Neural cell (in vitro differentiated cells): ENCODE data around the gene GNPTG. TPM values are rescaled to one million over a fixed set of nuclear protein-coding genes. Genes with fewer than 3 reads are reported as not detected.
A peak's percentile ranks its signal among the peaks of the same experiment; 100 is the strongest.

Experiments used
- H2AFZ ChIP-seq: fragments of 200-600, 300-800 bp; sonication (generic), shearing (Covaris generic); 2 replicates; pipeline ENCODE4 v1.6.0; 2014; ENCODE audit warnings: low read depth, mild to moderate bottlenecking, antibody characterized with exemption, low read length, moderate library complexity
- H3F3A ChIP-seq: fragments of 200-600 bp; shearing (Covaris generic); 2 replicates; pipeline ENCODE4 v1.6.1; 2016; ENCODE audit warnings: mild to moderate bottlenecking, moderate library complexity, mixed read lengths, antibody characterized with exemption, low read length; ENCODE audit not compliant: insufficient read depth, poor library complexity, severe bottlenecking
- H3K27ac ChIP-seq: fragments of 200-600, 300-800 bp; sonication (generic), shearing (Covaris generic); 2 replicates; pipeline ENCODE4 v1.5.1; 2014; ENCODE audit warnings: mild to moderate bottlenecking, low read length, moderate library complexity
- H3K27me3 ChIP-seq: fragments of 300-800, 200-600 bp; sonication (generic), shearing (Covaris generic); 2 replicates; pipeline ENCODE4 v1.6.0; 2014; ENCODE audit warnings: mild to moderate bottlenecking, low read depth, low read length, moderate library complexity; ENCODE audit not compliant: insufficient read depth
- H3K36me3 ChIP-seq: fragments of 300-800, 200-600 bp; sonication (generic), shearing (Covaris generic); 2 replicates; pipeline ENCODE4 v1.5.1; 2014; ENCODE audit warnings: mild to moderate bottlenecking, antibody characterized with exemption, low read length, moderate library complexity; ENCODE audit not compliant: insufficient read depth
- H3K4me2 ChIP-seq: fragments of 300-800, 200-600 bp; sonication (generic), shearing (Covaris generic); 2 replicates; pipeline ENCODE4 v1.6.0; 2014; ENCODE audit warnings: mild to moderate bottlenecking, low read length
- H3K4me3 ChIP-seq: fragments of 300-800, 200-600 bp; sonication (generic), shearing (Covaris generic); 2 replicates; pipeline ENCODE4 v1.5.1; 2014; ENCODE audit warnings: mild to moderate bottlenecking, low read length, moderate library complexity
- H3K79me2 ChIP-seq: fragments of 200-600 bp; shearing (Covaris generic); replicated peaks from 2 replicates; pipeline ENCODE4 v1.6.0; 2014; ENCODE audit warnings: mild to moderate bottlenecking, low read length, moderate library complexity; ENCODE audit not compliant: insufficient read depth
- H3K9ac ChIP-seq: fragments of 300-800, 200-600 bp; sonication (generic), shearing (Covaris generic); 2 replicates; pipeline ENCODE4 v1.6.1; 2016; ENCODE audit warnings: mild to moderate bottlenecking, low read length, mixed read lengths
- H3K9me2 ChIP-seq: fragments of 200-600 bp; shearing (Covaris generic); 2 replicates; pipeline ENCODE4 v1.6.1; 2016; ENCODE audit warnings: mild to moderate bottlenecking, low read length, mixed read lengths; ENCODE audit not compliant: insufficient read depth
- H3K9me3 ChIP-seq: fragments of 200-600, 300-800 bp; sonication (generic), shearing (Covaris generic); 2 replicates; pipeline ENCODE4 v1.6.1; 2016; ENCODE audit warnings: mild to moderate bottlenecking, mixed run types, low read length, moderate library complexity, mixed read lengths
- H4K20me1 ChIP-seq: fragments of 200-600 bp; shearing (Covaris generic); 2 replicates; pipeline ENCODE4 v1.6.1; 2016; ENCODE audit warnings: mild to moderate bottlenecking, mixed run types; ENCODE audit not compliant: insufficient read depth
- EP300 ChIP-seq: fragments of 450-650 bp; conservative IDR thresholded peaks from 2 replicates; pipeline ENCODE4 v1.6.1; 2014; ENCODE audit warnings: antibody characterized with exemption, mild to moderate bottlenecking, moderate library complexity; ENCODE audit not compliant: poor library complexity, severe bottlenecking
- EZH2 ChIP-seq: fragments of 200-600, 300-800 bp; shearing (Covaris generic), sonication (generic); IDR thresholded peaks from 2 replicates; pipeline ENCODE4 v1.6.1; 2014; ENCODE audit warnings: antibody characterized with exemption, low read length, borderline replicate concordance, mild to moderate bottlenecking; ENCODE audit not compliant: insufficient read depth, poor library complexity, severe bottlenecking
- MXI1 ChIP-seq: fragments of 450-650 bp; conservative IDR thresholded peaks from 2 replicates; pipeline ENCODE4 v1.6.1; 2014; ENCODE audit warnings: antibody characterized with exemption, mild to moderate bottlenecking; ENCODE audit not compliant: poor library complexity, severe bottlenecking
- POLR2AphosphoS5 ChIP-seq: IDR thresholded peaks from 2 replicates; pipeline ENCODE4 v1.6.1; 2012
- RAD21 ChIP-seq: fragments of 450-650 bp; conservative IDR thresholded peaks from 2 replicates; pipeline ENCODE4 v1.6.1; 2014; ENCODE audit warnings: antibody characterized with exemption, mild to moderate bottlenecking, moderate library complexity
- SMC3 ChIP-seq: fragments of 450-650 bp; conservative IDR thresholded peaks from 2 replicates; pipeline ENCODE4 v1.6.1; 2014; ENCODE audit warnings: antibody characterized with exemption, mild to moderate bottlenecking, moderate library complexity; ENCODE audit not compliant: poor library complexity
- TAF1 ChIP-seq: IDR thresholded peaks from 2 replicates; pipeline ENCODE4 v1.6.1; 2012; ENCODE audit warnings: low read depth
- polyA plus RNA-seq: library from polyadenylated mRNA; depleted of rRNA; stranded (reverse); fragments of >200 nt; gene quantifications from 2 replicates; pipeline ENCODE4 v1.2.3, GENCODE V29; 2014
- TF ChIP-seq, protein P1 (sequence below): fragments of 450-650 bp; IDR thresholded peaks from 2 replicates; pipeline ENCODE4 v1.5.1; 2014; ENCODE audit warnings: antibody characterized with exemption, mild to moderate bottlenecking, moderate library complexity; ENCODE audit not compliant: poor library complexity, severe bottlenecking
- TF ChIP-seq, protein P2 (sequence below): IDR thresholded peaks from 2 replicates; pipeline ENCODE4 v1.6.1; 2012; ENCODE audit warnings: borderline replicate concordance

GNPTG gene
- polyA plus RNA-seq, 1 donor from 2014 or later = 90.5 TPM

DNA sequence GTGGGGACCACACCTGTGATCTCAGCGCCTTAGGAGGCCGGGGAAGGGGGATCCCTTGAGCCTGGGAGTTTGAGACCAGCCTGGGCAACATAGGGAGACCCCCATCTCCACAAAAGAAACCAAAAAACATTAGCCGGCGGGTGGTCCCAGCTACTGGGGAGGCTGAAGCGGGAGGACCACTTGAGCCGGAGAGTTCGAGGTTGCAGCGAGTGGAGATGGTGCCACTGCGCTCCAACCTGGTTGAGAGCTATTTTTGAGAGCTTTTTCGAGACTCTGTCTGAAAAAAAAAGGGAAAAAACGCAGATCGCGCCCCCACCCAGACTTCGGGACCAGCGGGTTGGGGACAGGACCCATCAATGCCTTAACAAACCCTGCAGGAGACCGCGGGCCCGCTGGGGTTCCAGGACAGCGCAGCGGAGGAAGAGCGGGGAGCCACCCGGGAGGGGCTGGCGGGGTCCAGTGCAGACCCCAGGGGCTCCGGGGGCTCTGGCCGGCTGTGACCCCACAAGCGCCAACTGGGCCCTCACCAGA is 19.0 kb upstream of the GNPTG start:
- Histone ChIP-seq H3K9me2 (no peaks in the 10 kb centered on the region), H3K9me3 (no peaks in the 10 kb centered on the region), H3K27me3 (peaks cover 33% of the 10 kb centered on the region), H3F3A (no peaks in the 10 kb centered on the region), H2AFZ (no peak overlapping the region), H3K79me2 (peaks cover 17% of the 10 kb centered on the region), H4K20me1 (no peaks in the 10 kb centered on the region), H3K4me3 (peak overlapping the region; percentile 76), H3K9ac (peak overlapping the region; percentile 74), H3K36me3 (no peaks in the 10 kb centered on the region), H3K27ac (no peak overlapping the region), H3K4me2 (no peak overlapping the region)
- TF ChIP-seq, protein P1, sequence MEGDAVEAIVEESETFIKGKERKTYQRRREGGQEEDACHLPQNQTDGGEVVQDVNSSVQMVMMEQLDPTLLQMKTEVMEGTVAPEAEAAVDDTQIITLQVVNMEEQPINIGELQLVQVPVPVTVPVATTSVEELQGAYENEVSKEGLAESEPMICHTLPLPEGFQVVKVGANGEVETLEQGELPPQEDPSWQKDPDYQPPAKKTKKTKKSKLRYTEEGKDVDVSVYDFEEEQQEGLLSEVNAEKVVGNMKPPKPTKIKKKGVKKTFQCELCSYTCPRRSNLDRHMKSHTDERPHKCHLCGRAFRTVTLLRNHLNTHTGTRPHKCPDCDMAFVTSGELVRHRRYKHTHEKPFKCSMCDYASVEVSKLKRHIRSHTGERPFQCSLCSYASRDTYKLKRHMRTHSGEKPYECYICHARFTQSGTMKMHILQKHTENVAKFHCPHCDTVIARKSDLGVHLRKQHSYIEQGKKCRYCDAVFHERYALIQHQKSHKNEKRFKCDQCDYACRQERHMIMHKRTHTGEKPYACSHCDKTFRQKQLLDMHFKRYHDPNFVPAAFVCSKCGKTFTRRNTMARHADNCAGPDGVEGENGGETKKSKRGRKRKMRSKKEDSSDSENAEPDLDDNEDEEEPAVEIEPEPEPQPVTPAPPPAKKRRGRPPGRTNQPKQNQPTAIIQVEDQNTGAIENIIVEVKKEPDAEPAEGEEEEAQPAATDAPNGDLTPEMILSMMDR = no peak
- TF ChIP-seq EP300 (no peak), POLR2AphosphoS5 (no peak), EZH2 (no peak), MXI1 (no peak), SMC3 (no peak), RAD21 (no peak), TAF1 (no peak)
- TF ChIP-seq, protein P2, sequence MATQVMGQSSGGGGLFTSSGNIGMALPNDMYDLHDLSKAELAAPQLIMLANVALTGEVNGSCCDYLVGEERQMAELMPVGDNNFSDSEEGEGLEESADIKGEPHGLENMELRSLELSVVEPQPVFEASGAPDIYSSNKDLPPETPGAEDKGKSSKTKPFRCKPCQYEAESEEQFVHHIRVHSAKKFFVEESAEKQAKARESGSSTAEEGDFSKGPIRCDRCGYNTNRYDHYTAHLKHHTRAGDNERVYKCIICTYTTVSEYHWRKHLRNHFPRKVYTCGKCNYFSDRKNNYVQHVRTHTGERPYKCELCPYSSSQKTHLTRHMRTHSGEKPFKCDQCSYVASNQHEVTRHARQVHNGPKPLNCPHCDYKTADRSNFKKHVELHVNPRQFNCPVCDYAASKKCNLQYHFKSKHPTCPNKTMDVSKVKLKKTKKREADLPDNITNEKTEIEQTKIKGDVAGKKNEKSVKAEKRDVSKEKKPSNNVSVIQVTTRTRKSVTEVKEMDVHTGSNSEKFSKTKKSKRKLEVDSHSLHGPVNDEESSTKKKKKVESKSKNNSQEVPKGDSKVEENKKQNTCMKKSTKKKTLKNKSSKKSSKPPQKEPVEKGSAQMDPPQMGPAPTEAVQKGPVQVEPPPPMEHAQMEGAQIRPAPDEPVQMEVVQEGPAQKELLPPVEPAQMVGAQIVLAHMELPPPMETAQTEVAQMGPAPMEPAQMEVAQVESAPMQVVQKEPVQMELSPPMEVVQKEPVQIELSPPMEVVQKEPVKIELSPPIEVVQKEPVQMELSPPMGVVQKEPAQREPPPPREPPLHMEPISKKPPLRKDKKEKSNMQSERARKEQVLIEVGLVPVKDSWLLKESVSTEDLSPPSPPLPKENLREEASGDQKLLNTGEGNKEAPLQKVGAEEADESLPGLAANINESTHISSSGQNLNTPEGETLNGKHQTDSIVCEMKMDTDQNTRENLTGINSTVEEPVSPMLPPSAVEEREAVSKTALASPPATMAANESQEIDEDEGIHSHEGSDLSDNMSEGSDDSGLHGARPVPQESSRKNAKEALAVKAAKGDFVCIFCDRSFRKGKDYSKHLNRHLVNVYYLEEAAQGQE = no peak

DNA sequence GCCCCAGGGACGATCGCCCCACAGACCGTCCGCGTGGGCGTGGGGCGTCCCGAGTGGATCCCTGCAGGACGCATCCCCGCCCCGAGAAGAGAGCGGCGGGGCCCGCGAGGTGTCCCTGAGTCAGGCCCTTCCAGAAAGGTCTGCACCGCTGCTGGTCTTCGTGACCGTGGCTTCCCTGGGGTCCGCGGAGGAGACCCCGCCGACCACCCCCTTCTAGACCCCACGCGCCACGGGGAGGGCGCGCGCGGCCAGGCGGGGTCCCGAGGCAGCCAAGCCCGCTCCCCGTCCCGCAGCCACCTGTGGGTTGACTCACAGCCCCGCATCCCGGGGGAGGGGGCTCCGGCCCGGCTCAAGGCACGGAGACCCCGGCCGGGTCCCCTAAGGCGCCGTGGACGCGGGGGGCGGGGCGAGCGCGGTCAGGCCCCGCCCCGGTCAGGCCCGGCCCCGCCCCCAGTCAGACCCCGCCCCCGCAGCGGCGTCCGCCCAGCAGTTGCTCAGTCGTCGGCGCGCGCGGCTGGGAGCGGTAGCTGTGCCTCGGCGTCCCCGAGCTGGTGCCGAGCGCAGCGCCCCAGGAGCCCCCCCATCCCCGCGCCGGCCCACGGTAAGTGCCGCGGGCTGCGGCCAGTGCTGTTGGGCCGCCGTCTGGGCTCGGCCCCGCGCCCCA is 18.4 kb upstream of the GNPTG start, which contains the start of gene BAIAP3:
BAIAP3 (plus strand) TSS at position 497 of the 664 bp plus-strand sequence. CDS start 4,905 bp downstream, outside the sequence.
- Histone ChIP-seq H3K79me2 (peaks cover 17% of the 10 kb centered on the region), H3K27me3 (peaks cover 33% of the 10 kb centered on the region), H2AFZ (no peak within 1 kb of the TSS), H3K4me3 (peak within 1 kb of the TSS; percentile 76), H3K36me3 (no peaks in the 10 kb centered on the region), H4K20me1 (no peaks in the 10 kb centered on the region), H3K9me2 (no peaks in the 10 kb centered on the region), H3K4me2 (peak within 1 kb of the TSS; percentile 73), H3K9me3 (no peaks in the 10 kb centered on the region), H3F3A (no peaks in the 10 kb centered on the region), H3K9ac (peak within 1 kb of the TSS; percentile 74), H3K27ac (no peak within 1 kb of the TSS)
- no peak for TF ChIP-seq TAF1
- TF ChIP-seq POLR2AphosphoS5 = peak; percentile 78
- TF ChIP-seq, protein P1 = no peak
- TF ChIP-seq EZH2 = no peak
